H9 (cell line): ENCODE results near the gene ZFPM1. TPM values are rescaled to one million over a fixed set of nuclear protein-coding genes. Genes with fewer than 3 reads are reported as not detected.
A peak's percentile ranks its signal among the peaks of the same experiment; 100 is the strongest.

Experiments used
- DNase-seq: peaks from one replicate; pipeline ENCODE4 v3.0.0-alpha.2; 2017
- H2AFZ ChIP-seq: one replicate; pipeline ENCODE4 v1.6.1; 2013; ENCODE audit warnings: mild to moderate bottlenecking, low read length, control low read depth, moderate library complexity
- H2AK5ac ChIP-seq: 2 replicates; pipeline ENCODE4 v1.6.1; 2013; ENCODE audit warnings: low read length, control low read depth, mixed read lengths; ENCODE audit not compliant: insufficient read length
- H2BK120ac ChIP-seq: one replicate; pipeline ENCODE4 v1.6.1; 2013; ENCODE audit warnings: low read depth, mild to moderate bottlenecking, low read length, control low read depth, inconsistent platforms; ENCODE audit not compliant: poor library complexity, severe bottlenecking
- H2BK12ac ChIP-seq: 2 replicates; pipeline ENCODE4 v1.6.1; 2013; ENCODE audit warnings: low read length, control low read depth, mixed read lengths, low read depth; ENCODE audit not compliant: insufficient read length
- H2BK15ac ChIP-seq: 2 replicates; pipeline ENCODE4 v1.6.1; 2013; ENCODE audit warnings: low read depth, low read length, control low read depth
- H2BK20ac ChIP-seq: one replicate; pipeline ENCODE4 v1.6.1; 2013; ENCODE audit warnings: low read depth, mild to moderate bottlenecking, low read length, control low read depth, inconsistent platforms; ENCODE audit not compliant: poor library complexity, severe bottlenecking
- H2BK5ac ChIP-seq: 2 replicates; pipeline ENCODE4 v1.6.1; 2013; ENCODE audit warnings: low read length, control low read depth, mixed read lengths; ENCODE audit not compliant: insufficient read length
- H3K14ac ChIP-seq: 2 replicates; pipeline ENCODE4 v1.6.1; 2013; ENCODE audit warnings: low read length, control low read depth; ENCODE audit not compliant: insufficient read depth
- H3K18ac ChIP-seq: 2 replicates; pipeline ENCODE4 v1.6.1; 2013; ENCODE audit warnings: low read depth, mild to moderate bottlenecking, mixed read lengths, low read length, control low read depth; ENCODE audit not compliant: insufficient read length
- H3K23ac ChIP-seq: 2 replicates; pipeline ENCODE4 v1.6.1; 2013; ENCODE audit warnings: low read length, control low read depth, mixed read lengths, low read depth; ENCODE audit not compliant: insufficient read length
- H3K23me2 ChIP-seq: 2 replicates; pipeline ENCODE4 v1.6.1; 2013; ENCODE audit warnings: low read depth, mild to moderate bottlenecking, mixed read lengths, low read length, control low read depth; ENCODE audit not compliant: insufficient read length, poor library complexity, severe bottlenecking
- H3K27ac ChIP-seq: 2 replicates; pipeline ENCODE4 v1.5.1; 2013; ENCODE audit warnings: low read length, control low read depth, mixed read lengths, low read depth; ENCODE audit not compliant: insufficient read length
- H3K27me3 ChIP-seq: 2 replicates; pipeline ENCODE4 v1.6.1; 2013; ENCODE audit warnings: low read length, control low read depth, inconsistent platforms; ENCODE audit not compliant: insufficient read depth
- H3K4ac ChIP-seq: 2 replicates; pipeline ENCODE4 v1.6.1; 2013; ENCODE audit warnings: low read depth, mild to moderate bottlenecking, control low read depth, inconsistent platforms, low read length, moderate library complexity
- H3K4me1 ChIP-seq: 2 replicates; pipeline ENCODE4 v1.6.1; 2013; ENCODE audit warnings: low read length, control low read depth, inconsistent platforms; ENCODE audit not compliant: insufficient read depth
- H3K4me2 ChIP-seq: 2 replicates; pipeline ENCODE4 v1.6.1; 2013; ENCODE audit warnings: low read length, control low read depth, mixed read lengths; ENCODE audit not compliant: insufficient read length, insufficient read depth
- H3K56ac ChIP-seq: 2 replicates; pipeline ENCODE4 v1.6.1; 2013; ENCODE audit warnings: low read depth, mild to moderate bottlenecking, mixed read lengths, low read length, control low read depth; ENCODE audit not compliant: insufficient read length
- H3K79me1 ChIP-seq: 2 replicates; pipeline ENCODE4 v1.6.1; 2013; ENCODE audit warnings: low read depth, mild to moderate bottlenecking, moderate library complexity, low read length, control low read depth, inconsistent platforms; ENCODE audit not compliant: insufficient read depth, poor library complexity, severe bottlenecking
- H3K79me2 ChIP-seq: 2 replicates; pipeline ENCODE4 v1.6.1; 2013; ENCODE audit warnings: low read length, control low read depth, inconsistent platforms; ENCODE audit not compliant: insufficient read depth
- H3K9ac ChIP-seq: 2 replicates; pipeline ENCODE4 v1.6.1; 2013; ENCODE audit warnings: low read length, control low read depth, mixed read lengths; ENCODE audit not compliant: insufficient read length; ENCODE audit errors: extremely low read depth
- H3K9me3 ChIP-seq: one replicate; pipeline ENCODE4 v1.6.1; 2013; ENCODE audit warnings: low read depth, low read length, inconsistent platforms; ENCODE audit not compliant: control insufficient read depth
- H3T11ph ChIP-seq: one replicate; pipeline ENCODE4 v1.6.1; 2013; ENCODE audit warnings: mild to moderate bottlenecking, low read length, control low read depth, inconsistent platforms
- H4K20me1 ChIP-seq: one replicate; pipeline ENCODE4 v1.6.1; 2013; ENCODE audit not compliant: control insufficient read depth, insufficient read length, insufficient read depth
- H4K5ac ChIP-seq: 2 replicates; pipeline ENCODE4 v1.6.1; 2013; ENCODE audit warnings: low read depth, mild to moderate bottlenecking, mixed read lengths, low read length, control low read depth; ENCODE audit not compliant: insufficient read length
- H4K8ac ChIP-seq: replicated peaks from 2 replicates; pipeline ENCODE4 v1.6.1; 2013; ENCODE audit warnings: low read length, control low read depth, mixed read lengths, low read depth; ENCODE audit not compliant: insufficient read length
- H4K91ac ChIP-seq: 2 replicates; pipeline ENCODE4 v1.6.1; 2013; ENCODE audit warnings: low read depth, mild to moderate bottlenecking, moderate library complexity, mixed read lengths, low read length, control low read depth; ENCODE audit not compliant: insufficient read length
- H3K27ac Mint-ChIP-seq, 3 experiments: 2 replicates in 2 of 3; 3 replicates in 1 of 3; pipeline ENCODE4 v1.8.0; 2020 to 2021; ENCODE audit warnings: mixed read lengths in 3 of 3, mild to moderate bottlenecking in 1 of 3, moderate library complexity in 1 of 3
- H3K27me3 Mint-ChIP-seq: 2 replicates; pipeline ENCODE4 v1.8.0; 2021; ENCODE audit warnings: low read depth, mild to moderate bottlenecking, moderate library complexity, mixed read lengths
- H3K36me3 Mint-ChIP-seq, 3 experiments: 2 replicates in 2 of 3; 3 replicates in 1 of 3; pipeline ENCODE4 v1.8.0; 2020 to 2021; ENCODE audit warnings: low read depth in 3 of 3, mixed read lengths in 3 of 3; ENCODE audit not compliant: insufficient read depth in 1 of 3
- H3K4me1 Mint-ChIP-seq, 2 experiments: 2 replicates each; pipeline ENCODE4 v1.8.0; 2020; ENCODE audit warnings: mixed read lengths in 2 of 2
- H3K4me3 Mint-ChIP-seq, 2 experiments: 2 replicates in 1 of 2; 3 replicates in 1 of 2; pipeline ENCODE4 v1.8.0; 2020 to 2021; ENCODE audit warnings: mild to moderate bottlenecking in 2 of 2, mixed read lengths in 2 of 2, moderate library complexity in 1 of 2
- H3K9me3 Mint-ChIP-seq, 2 experiments: 2 replicates in 1 of 2; 3 replicates in 1 of 2; pipeline ENCODE4 v1.8.0; 2020; ENCODE audit warnings: mild to moderate bottlenecking in 2 of 2, mixed read lengths in 2 of 2, moderate library complexity in 1 of 2
- CTCF ChIP-seq: fragments of 200-600 bp; sonication (generic); conservative IDR thresholded peaks from 3 replicates; pipeline ENCODE4 v1.8.0; 2021; ENCODE audit warnings: antibody characterized with exemption, mild to moderate bottlenecking
- WGBS: extraction: QIAGEN DNeasy Blood & Tissue Kit; methylation state at CpG from one replicate; pipeline ENCODE4 v1.1.7; 2013; ENCODE audit warnings: missing lambda C conversion rate, low lambda C conversion rate, mixed read lengths; ENCODE audit not compliant: insufficient read length; ENCODE audit errors: extremely low coverage; 5-methylcytosine and 5-hydroxymethylcytosine counted together
- total RNA-seq: library from RNA; stranded (reverse); gene quantifications from 2 replicates; pipeline ENCODE4 v1.2.1, GENCODE V29; 2021

ZFPM1 gene
- total RNA-seq, 1 experiment from 2014 or later: 3.6 TPM

- no peak overlapping the region for H3K18ac ChIP-seq
- no peak overlapping the region for H2BK5ac ChIP-seq
- H2BK20ac ChIP-seq: no peak overlapping the region
- H2BK15ac ChIP-seq: no peak overlapping the region
- Mint-ChIP-seq H3K27me3 (no peaks in the 10 kb centered on the region), H3K4me1 (peaks cover 8 to 33% of the 10 kb centered on the region in 2 experiments), H3K36me3 (no peaks in the 10 kb centered on the region), H3K4me3 (no peak overlapping the region; a peak in 1 of 5 replicates), H3K9me3 (no peaks in the 10 kb centered on the region), H3K27ac (peak overlapping the region in 2 of 3 experiments; percentile 32 to 77; a peak in 3 of 7 replicates)
- no peak overlapping the region for H3K14ac ChIP-seq
- H3K27ac ChIP-seq: no peak overlapping the region
- H2BK12ac ChIP-seq: no peak overlapping the region
- H3K56ac ChIP-seq: no peak overlapping the region
- H4K8ac ChIP-seq: no peak overlapping the region
- no peak overlapping the region for H2BK120ac ChIP-seq
- H4K5ac ChIP-seq: no peak overlapping the region
- no peak overlapping the region for H3K4ac ChIP-seq
- 100% methylated on average over 4 of the region's 28 CpGs for WGBS
- no peaks in the 10 kb centered on the region for H3K23me2 ChIP-seq
- DNase-seq: no peak
- H3K4me1 ChIP-seq: no peaks in the 10 kb centered on the region
- no peak overlapping the region for H2AK5ac ChIP-seq
- no peak overlapping the region for H3K4me2 ChIP-seq
- H4K20me1 ChIP-seq: no peaks in the 10 kb centered on the region
- no peak overlapping the region for H3K23ac ChIP-seq
- no peaks in the 10 kb centered on the region for H3K79me2 ChIP-seq
- no peaks in the 10 kb centered on the region for H3K27me3 ChIP-seq
- no peaks in the 10 kb centered on the region for H3K9me3 ChIP-seq
- TF ChIP-seq CTCF: no peak
- no peaks in the 10 kb centered on the region for H3K79me1 ChIP-seq
- no peak overlapping the region for H4K91ac ChIP-seq
- H2AFZ ChIP-seq: no peak overlapping the region
- H3T11ph ChIP-seq: no peak overlapping the region
- no peak overlapping the region for H3K9ac ChIP-seq
Observed at GRCh38 chr16:88479793-88480760, 27.0 kb downstream of the ZFPM1 start.
